Measurements from ENCODE around the gene OLIG1.

Gene OLIG1

DNA sequence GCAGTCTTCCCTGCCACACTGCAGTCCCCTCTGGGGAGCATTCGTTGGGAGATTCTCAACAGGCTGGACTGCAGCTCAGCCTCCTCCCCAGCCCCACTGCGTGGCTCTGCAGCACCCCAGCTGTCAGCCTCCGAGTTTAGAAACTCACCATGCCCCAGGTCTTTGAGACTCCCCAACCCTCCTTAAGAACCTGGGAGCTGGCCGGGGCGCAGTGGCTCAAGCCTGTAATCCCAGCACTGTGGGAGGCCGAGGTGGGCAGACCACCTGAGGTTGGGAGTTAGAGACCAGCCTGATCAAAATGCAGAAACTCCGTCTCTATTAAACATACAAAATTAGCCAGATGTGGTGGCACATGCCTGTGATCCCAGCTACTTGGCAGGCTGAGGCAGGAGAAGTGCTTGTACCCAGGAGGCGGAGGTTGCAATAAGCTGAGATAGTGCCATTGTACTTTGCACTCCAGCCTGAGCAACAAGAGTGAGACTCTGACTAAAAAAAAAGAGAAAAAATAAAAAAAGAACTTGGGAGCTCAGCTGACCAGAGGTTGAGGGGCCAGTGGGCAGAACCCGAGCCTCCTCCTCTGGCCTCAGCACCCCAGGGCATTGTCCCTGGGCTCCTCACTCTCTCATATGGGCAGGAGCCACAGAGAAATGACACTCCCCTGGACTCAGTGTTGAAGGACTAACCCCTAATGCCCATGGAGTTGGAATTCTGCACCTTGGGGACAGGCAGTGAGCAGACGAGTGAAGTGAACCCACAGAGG lies 38.6 kb upstream of the OLIG1 start:
- DNase-seq: no peak

GRCh38 chr21:33032434-33033047 lies 37.4 kb upstream of the OLIG1 start:
- DNase-seq: no peak

- DNase-seq: no peak
Observed at GRCh38 chr21:33033094-33033951, 36.6 kb upstream of the OLIG1 start.

GRCh38 chr21:33033961-33034413 lies 36.0 kb upstream of the OLIG1 start:
- DNase-seq: no peak

- DNase-seq: no peak
Observed at GRCh38 chr21:33035147-33035546, 34.8 kb upstream of the OLIG1 start.

GRCh38 chr21:33036430-33037162 lies 33.3 kb upstream of the OLIG1 start:
- no peak for DNase-seq

DNA sequence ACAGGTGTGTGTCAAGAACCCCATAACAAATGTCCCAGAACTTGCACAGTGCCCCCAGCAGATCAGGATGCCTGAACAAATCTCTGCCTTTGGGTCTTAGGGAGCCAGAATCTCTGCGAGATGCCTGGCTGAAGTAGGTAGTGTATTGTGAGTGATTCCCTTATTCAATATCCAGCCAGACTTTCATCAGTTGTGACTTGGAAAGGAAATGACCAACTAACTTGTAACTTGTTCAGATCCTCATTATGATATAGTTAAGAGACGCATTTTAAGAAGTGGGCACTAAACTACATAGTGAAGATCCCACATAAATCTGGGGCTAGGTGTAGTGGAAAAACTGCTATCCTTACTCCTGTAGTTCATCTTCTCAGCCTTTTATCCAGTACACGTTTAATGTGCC lies 32.4 kb upstream of the OLIG1 start:
- DNase-seq: no peak

DNA sequence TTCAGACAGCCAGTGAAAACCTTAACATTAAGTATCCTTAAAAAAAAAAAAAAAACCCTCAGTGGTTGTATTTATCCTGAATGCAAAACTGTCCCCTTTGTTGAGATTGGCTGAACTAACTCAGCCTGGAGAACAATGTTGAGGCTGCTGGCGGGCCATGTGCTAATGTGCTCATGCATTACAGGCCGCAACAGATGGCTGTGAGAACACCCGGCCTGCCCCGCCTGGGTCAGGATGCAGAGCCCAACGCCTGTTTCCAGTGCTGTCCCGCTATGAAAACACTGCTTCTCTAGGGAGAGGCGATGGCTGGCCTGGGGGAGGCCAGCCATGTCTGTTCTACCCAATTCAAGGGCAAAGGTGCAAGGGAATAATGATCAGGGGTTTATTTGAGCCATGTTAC lies 30.4 kb upstream of the OLIG1 start:
- no peak for DNase-seq

- no peak for DNase-seq
Observed at GRCh38 chr21:33040215-33040614, 29.7 kb upstream of the OLIG1 start.

GRCh38 chr21:33041981-33042380 lies 28.0 kb upstream of the OLIG1 start:
- DNase-seq: no peak

DNA sequence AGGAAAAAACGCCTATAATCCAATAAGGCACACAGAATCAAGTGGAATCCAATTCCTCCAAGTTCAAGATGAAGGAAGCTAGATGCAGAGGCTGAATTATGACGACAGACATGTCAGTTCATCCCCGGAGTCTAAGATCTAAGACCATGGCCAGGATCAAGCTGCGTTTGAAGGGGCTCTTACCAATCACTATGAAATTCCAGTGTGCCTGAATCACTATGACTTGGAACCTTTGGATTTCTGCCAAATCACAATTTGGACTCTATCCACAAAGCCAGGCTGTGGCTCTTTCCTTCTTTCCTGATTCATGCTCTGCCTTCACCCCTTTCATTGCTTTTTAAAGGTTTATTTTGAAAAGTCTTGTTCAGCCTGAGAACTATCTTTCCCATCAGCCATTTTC lies 27.1 kb upstream of the OLIG1 start:
- DNase-seq: no peak

GRCh38 chr21:33046455-33046854 lies 23.5 kb upstream of the OLIG1 start:
- no peak for DNase-seq

- no peak for DNase-seq
Observed at GRCh38 chr21:33047231-33047630, 22.7 kb upstream of the OLIG1 start.

DNA sequence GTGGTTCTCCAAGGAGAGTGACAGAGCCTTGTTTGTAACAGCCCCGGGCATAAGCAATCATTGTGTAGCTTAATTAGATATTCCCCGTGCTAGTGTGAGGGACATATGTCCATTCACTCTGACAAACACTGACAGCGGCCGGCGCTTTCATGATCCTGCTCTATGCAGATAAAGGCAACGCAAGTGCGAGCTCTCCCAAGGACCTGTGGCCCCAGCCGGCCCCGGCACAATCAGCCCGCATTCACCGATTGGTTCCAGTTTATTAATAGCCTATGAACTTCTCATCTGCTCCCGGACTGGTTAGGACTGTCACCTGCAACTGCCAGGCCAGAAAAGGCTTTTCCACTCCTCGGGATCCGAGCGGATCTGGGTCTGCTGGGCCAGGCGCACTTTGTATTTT lies 18.0 kb upstream of the OLIG1 start:
- DNase-seq: no peak

GRCh38 chr21:33053951-33054350 lies 16.0 kb upstream of the OLIG1 start:
- no peak for DNase-seq

DNA sequence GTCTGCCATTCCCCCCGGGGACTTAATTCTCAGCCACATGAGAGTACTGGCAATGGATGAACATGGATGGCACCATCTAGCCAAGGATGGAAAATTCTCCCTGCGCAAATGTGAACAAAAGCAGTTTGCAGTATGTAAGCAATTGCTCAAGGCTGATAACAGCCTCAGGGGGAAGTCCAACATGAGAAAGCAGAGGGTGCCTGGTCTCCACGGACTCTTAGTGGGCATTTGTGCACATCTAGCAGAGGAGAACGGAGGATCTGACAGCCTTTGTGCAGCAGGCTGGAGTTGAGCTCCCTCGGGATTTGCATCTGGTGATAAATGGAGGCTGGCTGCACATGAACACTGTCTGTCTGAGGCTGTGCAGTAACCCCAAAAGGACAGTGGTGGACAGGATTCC lies 13.9 kb upstream of the OLIG1 start:
- no peak for DNase-seq

DNA sequence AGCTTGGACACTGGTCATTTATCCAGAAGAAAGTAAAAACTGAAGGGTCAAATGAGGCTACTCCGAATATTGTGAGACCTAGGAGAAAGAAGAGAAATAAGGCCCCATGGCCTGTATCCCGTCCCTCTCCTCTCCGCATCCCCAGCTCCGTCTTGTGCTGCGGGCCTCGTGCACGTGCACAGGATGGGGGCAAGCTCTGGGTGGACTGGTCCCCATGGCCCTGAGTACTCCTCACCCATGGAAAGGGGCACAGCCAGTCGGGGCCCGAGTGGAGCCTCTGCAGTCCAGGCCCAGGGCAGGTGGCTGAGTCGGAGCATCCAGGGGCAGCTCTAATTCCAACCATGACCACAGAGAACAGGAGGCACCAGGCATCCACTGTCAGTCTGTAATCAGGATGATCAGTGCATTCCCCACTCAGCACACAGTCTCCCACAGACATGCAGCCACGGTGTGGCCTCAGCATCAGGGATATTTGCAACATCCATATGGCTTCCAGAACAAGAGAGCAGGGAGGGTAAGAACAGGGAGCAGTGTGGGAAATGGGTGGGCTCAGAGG lies 12.5 kb upstream of the OLIG1 start:
- DNase-seq: no peak

GRCh38 chr21:33058527-33058926 lies 11.4 kb upstream of the OLIG1 start:
- DNase-seq: no peak

DNA sequence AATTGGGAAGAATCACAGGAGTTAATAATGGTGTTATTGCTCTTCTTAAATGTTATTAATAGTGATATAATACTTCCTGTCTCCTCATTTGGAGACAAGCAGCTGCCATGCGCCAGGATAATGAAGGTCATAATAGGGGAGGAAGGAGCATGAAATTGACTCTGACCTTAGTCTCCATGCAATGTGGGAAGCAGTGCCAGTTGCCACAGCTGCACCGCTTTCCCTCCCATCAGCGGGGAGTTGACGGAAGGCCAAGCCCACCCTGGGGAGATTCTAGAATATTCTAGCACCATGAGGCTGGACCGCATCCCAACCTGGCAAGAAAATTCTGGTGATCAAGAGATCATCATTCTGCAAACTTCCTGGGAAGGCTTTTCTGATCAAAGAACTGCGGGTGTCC lies 11.0 kb upstream of the OLIG1 start:
- no peak for DNase-seq

DNA sequence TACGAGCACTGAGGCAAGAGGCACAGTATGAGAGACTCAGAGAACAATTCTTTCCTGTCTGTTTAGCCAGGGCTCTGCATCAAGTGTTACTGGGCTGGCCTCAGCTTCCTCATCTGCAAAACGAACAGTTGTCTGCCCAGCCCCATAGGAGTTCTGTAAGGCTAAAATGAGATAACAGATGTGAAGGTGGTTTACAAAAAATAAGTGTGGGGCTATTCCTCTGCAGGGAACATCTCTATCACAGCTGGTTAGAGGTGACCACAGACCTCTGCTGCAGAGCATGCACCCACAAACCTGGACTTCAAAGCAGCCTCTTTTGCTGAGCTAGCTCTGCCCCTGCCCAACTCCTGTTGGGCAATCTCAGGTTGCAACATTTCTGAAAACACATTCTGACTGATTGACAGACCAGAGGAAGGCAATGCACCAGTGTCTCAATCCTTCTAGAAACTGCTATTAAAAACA lies 10.5 kb upstream of the OLIG1 start:
- DNase-seq: no peak

DNA sequence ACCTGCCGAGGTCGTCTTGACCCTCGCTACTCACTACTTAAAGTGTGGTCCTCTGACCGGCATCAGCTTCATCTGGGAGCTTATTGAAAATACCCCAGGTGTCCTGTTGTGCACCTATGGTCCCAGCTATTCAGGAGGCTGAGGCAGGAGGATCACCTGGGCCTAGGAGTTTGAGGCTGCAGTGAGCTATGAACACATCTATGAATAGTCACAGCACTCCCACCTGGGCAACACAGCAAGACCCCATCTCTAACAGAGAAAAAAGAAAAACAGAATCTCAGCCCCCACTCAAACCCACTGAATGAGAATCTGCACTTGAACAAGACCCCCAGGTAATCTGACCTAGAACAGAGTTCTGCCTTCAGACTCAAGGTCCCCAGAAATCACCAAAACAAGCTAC lies 8.7 kb upstream of the OLIG1 start:
- no peak for DNase-seq

- no peak for DNase-seq
Observed at GRCh38 chr21:33063375-33063883, 6.5 kb upstream of the OLIG1 start.

Data from NCI-H2227 treated with DMSO at 0.1 percent for 48 hours (cell line).